SW480 (cell line): ENCODE measurements around the gene CDC14A.

ENCODE experiments used
- DNase-seq: peaks from one replicate; pipeline ENCODE4 v3.0.0-alpha.2; 2016; ENCODE audit warnings: low spot score

The CDC14A gene

DNA sequence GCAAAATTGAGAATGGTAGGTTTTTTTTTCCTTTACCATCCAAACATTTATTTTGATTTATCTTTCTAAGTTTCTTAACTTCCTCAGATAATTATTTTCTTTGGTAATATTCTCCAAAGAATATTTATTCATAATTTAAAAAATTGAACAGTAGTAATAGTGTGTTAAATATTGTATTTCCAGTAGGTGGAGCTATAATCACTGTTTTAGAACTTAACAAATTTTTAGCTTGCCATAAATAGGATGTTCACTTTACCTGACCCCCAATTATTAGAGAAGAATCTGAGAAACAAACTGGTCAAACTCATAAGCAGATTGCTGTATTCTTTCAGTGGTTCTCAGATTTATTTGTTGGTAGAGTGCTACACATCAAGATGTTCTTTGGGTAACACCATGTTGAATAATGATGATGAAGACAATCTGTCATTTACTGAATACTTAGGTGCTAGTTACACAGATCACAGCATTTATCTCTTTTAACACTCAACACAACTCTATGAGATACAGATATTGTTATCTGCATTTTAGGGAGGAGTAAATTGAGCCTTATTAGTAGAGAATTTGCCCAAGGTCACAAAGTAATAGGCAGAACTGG lies 103.3 kb downstream of the CDC14A start:
- no peak for DNase-seq

DNA sequence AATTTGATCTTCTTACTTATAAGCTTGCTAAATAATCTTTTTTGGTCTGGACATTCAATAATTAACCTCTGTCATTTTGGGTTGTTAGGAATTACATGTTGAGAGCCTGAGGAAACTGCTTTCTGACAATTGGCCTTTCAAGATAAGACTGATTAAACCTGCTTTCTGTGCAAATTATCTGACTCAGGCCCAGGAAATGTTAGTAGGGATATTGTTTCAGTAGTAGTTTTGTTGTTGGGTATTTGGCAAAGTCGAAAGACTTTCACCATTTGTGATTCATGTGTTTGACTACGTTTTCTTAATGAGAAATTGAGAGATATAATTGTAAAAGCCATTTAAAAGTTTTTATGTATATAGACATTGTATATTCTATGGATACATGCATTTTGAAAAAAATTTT lies 104.6 kb downstream of the CDC14A start:
- DNase-seq, result no peak

DNA sequence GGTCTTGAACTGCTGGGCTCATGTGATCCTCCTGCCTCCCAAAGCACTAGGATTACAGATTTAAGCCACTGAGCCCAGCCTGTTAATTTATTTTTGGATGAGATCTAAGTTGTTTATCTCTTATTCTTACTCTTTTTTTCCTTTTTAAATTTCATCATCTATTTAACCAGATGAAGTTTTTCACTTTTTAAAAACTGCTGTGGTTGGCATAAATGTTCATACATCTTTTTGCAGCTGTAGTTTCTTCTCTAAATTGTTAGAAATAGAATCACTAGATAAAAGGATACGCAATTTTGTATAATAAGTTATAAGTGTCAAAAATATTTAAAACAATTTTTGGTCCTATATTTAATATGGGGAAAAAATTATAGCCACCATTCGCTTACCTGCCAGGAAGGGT lies 105.4 kb downstream of the CDC14A start:
- DNase-seq, result no peak

DNA sequence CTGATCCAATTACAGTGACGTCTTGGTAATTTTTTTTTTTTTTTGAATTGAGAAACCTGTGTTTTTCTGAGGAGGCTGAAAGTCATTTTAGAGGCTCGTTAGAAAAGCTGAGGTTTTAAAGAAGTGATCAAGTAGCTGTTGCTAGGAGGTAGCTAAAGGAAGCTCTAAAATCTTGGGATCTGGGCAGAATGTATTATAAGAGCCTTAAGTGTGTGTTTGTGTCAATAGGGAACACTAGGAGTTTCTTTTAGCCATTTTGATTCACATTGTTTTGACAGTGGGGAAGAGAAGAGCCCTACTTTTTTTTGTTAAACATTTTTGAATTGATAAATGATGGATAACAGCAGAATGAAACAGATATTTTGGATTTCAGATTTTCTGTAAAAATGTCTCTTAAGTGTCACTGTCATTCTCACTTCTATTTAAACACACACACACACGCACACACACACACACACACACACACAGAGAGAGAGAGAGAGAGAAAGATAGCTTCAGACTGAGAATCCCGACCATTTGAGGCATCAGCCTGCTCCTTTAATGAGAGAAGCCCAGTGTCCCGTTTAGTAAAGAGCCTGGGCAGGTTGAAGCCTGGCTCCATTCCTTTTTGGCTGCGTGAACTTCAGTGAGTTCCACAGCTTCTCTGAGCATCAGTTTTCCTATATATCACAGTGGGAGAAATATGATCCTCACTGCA lies 106.5 kb downstream of the CDC14A start:
- DNase-seq, result no peak

DNA sequence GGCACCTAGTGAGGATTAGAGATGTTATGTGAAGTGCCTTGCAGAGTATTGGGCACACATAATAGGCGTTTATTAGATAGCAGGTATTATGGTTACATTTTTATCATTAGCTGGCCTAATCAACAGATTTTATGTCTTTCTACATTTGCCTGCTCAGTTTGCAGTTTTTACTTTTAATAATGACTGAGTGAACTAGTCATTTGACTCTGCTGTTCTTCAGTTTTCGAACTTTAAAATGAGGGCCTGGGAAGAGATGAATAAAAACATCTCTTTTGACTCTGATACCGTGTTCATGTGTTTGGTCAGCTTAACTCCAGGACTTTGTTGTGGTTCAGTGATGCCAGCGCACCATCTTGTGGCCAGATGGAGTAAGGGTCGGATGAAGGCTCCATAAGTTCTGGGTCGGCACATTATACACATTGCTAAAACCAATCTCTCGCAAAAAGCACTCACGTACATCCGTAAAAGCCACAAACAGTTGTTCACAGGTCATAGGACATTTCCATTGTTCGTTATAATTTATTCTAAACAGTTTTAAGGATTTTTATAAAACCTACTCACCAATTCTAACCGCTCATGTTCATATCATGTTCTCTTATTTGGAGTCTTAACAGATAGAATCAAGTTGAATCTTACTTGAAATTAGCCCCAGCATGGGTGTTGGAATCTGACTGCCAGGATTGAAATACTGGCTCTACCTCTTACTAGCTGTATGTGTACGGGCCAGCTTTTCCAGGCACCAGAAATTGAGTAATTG lies 107.2 kb downstream of the CDC14A start:
- peak; percentile 70 for DNase-seq

DNA sequence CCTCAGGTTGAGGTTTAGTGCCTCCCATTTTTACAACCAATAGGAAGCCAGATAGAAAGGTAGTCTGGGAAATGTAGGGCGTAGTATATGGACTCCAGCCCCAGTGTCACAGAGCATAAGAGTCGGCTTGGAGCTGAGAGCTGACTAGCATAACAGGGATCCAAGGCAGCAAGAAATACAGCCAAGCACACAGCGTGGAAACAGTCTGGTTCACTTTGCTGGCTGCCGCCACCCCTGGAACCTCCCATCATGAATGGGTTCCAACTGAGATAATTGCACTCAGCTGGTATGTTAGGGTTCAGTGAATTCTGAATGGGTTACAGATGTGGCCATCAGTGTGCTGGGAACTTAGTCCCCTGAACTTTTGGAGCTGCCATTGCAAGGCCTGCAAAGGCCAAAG lies 108.9 kb downstream of the CDC14A start:
- no peak for DNase-seq

DNA sequence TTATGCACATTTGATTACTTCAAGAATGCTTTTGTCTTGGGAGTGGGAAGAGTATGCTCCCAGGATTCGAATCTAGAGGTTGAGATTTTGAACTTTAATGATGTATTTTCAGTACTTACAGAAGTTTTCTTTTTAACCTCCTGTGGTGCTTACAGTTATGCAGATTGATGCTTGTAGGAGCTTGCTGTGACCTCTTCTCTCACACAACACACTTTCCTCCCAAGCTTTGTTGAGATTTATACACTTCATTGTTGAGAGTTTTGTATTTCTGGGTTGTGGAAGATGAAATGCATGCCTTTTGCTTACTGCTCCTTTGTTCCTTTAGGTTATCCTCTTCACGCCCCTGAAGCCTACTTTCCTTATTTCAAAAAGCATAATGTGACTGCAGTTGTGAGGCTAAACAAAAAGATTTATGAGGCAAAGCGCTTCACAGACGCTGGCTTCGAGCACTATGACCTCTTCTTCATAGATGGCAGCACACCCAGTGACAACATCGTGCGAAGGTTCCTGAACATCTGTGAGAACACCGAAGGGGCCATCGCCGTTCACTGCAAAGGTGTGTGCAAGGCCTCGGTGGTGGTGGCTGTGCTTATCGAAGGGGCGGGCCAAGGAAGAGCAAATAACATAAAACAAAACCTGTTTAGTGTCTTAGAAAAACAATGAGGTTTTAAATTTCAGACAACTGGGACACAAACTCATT lies 110.2 kb downstream of the CDC14A start:
- no peak for DNase-seq

DNA sequence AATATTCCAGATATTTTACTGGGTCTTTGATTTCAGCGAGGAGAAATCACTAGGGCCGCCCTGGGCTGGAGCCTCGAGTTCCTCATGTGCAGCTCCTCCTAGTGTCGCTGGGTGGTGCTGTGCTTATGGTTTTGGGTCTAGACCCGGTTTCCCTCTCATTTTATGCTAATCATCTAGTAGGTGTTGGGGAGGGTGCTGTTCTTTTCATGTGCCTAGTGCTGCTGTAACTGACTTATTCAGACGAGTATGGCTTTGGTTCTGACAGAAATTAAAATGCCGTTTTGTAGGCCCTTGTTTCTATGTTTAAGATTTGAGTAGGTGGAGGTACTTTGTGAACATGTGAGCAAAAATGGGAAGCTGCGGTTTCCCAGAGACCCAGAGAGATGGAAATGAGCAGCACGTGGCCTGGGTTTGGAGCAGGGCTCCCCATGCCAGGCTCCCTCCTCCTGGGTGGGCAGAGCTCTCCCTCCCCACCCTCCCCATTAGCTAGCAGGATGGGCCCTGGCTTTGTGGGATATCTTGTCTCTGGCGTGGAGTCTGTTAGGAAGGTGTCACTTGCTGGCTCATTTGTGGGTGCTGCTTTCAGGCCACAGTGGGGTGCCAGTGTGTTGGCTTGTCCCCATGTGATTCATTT lies 111.6 kb downstream of the CDC14A start:
- peak; percentile 29 for DNase-seq

DNA sequence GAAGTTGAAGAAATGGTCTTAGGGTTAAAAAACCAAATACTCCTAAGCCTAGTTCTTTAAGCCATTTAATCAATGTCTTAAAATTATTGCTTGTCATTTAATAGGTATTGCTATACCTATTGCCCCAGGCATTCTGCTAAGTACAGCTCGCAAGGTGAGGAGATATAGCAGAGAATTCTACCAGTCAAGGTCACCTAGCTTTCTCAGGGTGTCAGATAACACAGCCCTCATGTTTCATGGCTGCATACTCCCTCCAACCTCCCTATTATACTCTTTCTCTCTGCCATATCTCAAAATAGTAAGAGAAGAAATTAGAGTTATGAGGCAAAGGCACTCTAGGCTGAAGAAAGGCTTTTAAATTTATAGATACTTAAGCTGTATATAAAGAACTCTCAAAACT lies 117.3 kb downstream of the CDC14A start:
- no peak for DNase-seq

DNA sequence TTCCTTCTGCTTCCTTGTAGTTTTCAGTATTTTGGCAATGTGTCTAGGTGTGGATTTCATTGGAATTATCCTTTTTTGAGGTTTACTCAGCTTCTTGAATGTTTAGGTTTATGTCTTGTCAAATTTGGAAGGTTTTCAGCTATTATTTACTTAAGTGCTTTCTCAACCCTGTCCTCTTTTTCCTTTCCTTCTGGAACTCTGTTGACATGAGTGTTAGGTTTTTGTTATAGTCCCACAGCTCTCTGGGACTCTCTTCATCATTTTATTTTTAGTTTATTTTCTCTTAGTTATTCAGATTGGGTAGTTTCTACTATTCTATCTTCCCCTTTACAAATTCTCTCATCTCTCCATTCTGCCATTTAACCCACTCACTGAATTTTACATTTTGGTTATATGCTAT lies 122.5 kb downstream of the CDC14A start:
- DNase-seq, result no peak

DNA sequence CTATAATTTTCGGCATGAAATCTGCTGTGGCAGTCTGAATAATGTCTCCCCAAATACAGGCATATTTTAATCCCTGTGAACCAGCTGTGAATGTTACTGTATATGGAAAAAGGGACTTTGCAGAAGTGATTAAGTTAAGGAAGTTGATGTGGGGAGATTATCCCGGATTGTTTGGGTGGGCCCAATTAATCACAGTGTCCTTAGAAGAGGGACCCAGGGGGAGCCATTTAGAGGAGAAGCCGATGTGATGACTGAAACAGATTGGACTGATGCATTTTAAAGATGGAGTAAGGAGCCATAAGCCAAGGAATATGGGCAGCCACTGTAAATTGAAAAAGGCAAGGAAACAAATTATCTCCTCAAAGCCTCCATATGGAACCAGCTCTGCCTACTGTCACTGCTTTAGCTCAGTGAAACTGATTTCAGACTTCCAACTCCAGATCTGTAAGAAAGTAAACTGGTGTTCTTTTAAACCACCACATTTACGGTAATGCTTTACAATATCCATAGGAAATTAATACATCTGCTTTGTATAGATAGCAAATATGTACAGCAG lies 124.5 kb downstream of the CDC14A start:
- no peak for DNase-seq

DNA sequence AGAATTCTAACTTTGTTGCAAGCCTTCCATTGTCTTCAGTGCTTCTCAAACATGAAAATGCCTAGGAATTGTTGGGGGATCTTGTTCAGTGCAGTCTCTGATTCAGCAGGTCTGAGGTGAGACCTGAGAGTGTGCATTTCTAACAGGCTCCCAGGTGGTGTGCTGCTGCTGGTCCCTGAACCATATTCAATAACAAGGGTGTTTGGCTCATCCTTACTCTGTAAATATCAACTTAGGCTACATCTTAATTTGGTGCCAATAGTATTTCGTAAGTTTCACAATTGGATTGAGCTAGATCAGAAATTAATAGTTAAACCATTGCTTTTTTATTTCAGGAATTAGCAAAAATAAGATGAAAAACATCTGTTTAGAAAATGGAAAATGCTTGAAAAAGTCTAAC lies 126.5 kb downstream of the CDC14A start:
- no peak for DNase-seq

DNA sequence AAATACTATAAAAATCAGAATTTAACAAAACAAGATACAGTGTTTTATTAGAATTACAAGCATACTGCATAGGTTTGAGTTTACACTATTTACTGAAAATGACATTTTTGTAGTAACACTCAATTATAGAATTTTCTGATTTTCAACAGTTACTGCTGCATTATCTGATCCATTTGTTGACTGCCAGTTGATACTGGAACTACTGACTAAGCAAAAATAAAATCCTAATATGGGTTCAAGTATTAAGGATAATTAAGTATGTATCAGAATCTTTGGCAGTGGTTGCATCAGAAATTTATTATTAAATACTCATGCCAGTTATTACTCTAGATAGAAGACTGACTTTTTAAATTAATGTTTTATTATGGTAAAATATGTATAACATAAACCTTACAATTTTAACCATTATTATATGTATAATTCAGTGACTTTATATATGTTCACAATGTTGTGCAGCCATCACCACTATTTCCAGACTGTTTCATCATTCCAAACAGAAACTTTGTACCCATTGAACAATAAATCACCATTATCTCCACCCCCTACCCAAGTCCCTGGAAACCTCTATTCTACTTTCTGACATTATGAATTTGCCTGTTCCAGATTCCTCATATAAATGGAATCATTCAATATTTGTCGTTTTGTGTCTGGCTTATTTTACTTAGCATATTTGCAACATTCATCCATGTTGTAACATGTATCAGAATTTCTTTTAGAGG lies 127.5 kb downstream of the CDC14A start:
- no peak for DNase-seq

DNA sequence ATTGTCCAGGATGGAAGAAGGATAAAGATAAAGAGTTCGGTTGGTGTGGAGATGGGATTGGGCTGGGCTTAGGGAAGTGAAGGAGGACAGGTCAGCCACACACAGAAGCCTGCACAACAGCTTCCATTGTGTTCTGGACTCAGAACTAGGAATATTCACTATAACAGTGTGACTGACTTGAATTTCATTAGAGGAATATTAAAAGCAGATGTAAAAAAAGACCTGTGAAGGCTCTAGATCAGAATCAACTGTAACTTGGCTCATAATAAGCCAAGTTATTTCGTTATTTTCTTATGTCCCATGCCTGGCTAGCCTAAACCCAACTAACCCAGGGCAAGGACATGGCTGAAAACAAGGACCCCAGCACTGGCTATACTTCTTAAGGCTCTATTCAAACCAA lies 129.0 kb downstream of the CDC14A start:
- no peak for DNase-seq

DNA sequence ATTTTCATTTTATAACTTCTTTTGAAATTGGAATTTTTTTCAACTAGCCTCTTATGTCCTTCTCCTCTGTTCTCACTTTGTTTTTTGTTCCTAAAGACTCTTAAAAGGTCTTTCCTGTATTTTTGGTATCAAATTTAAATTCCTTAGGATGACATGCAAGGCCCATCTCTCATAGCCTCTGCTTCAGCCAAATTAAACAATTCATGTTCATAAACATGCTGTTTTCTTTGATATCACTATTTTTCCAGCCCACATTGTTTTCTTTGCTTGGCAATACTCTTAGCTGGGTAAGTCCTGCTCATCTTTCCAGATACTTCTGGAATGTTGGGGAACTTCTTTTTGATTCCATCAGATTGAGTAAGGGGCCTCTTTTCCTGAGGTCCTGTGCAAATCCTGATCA lies 129.9 kb downstream of the CDC14A start:
- DNase-seq, result no peak

DNA sequence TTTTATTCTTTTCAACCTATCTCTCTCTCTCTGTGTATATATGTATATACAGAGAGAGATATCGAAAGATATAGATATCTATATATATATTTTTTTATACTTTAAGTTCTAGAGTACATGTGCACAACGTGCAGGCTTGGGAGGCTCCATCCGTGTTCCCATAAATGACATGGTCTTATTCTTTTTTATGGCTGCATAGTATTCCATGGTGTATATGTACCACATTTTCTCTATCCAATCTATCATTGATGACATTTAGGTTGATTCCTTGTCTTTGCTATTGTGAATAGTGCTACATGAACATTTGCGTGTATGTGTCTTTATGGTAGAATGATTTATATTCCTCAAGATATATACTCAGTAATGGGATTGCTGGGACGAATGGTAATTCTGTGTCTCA lies 130.4 kb downstream of the CDC14A start:
- DNase-seq, result no peak

DNA sequence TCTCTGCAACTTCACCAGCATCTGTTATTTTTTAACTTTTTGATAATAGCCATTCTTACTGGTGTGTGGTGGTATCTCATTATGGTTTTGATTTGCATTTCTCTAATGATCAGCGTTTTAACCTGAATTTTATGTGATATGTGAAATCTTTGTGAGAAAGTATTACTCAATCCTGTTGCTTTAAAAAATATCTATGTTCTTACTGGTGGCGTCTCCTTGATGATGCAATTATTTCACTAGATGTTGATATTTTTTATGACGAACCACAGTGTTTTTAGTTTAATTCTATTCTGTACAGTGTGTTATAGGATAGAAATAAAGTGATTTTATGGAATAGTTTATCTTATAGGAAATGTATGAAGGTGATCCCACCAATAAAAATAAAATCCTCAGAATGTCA lies 130.9 kb downstream of the CDC14A start:
- DNase-seq, result no peak

DNA sequence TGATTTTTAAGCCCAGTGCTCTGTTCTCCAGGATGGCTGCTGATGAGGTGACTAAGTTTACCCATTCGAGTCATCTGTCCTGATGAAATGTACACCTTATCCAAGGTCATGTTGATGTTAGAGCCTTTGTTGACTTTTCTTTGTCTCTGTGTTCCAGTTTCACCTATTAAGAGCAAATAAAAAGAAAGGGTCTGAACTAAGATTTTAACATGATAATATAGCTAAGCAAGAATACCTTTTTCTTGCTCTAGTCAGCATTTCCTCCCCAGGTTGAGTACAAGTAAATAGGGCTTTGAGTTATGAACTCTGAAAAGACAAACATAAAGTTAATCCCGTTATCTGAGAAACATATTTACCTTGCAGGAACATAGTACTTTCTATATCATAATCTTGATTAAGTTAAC lies 133.6 kb downstream of the CDC14A start:
- no peak for DNase-seq

DNA sequence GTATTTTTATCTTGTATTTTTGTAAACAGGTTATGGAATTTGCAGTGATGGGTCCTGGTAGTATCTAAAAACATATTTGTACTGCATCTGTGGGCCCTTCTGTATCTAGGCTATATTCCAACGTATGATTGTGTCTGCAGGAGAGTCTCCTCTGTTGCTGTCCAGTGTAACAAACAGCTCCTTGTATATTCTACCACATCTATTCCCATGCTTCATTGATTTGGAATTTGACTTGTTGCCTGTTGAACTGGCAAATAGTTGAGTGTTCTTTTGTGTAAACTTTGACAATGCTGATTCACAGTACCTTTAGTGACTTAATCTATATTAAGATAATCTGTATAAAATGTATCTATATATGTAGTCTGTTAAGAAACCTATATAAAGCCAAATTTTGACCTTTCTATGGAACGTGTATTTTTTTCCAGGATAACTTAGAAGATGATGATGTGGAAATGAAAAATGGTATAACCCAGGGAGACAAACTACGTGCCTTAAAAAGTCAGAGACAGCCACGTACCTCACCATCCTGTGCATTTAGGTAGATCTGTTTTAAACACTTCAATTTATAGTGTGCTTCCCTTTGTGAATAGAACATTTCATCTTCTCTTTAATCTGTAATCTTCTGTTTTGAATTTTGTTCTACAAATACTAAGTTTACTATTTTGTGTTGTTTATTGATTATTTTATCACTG lies 142.2 kb downstream of the CDC14A start:
- DNase-seq, result no peak

DNA sequence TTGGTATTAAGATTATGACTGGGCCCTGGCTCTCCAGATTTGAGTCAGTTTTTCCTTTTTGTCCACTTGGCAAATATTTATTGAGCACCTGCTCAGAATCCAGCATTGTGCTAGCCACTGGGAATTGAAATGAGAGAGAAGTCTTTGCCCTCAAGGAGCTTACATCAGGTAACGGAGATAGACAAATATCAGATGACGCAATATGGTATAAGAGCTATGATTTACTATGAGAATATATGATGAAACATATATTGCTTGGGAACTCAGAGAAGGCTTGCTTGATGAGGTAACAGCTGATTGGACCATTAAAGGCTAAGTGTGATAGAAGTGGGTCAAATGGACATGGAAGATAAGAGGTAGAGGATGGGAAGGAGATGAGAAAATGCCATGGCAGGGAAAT lies 144.6 kb downstream of the CDC14A start:
- DNase-seq, result no peak

DNA sequence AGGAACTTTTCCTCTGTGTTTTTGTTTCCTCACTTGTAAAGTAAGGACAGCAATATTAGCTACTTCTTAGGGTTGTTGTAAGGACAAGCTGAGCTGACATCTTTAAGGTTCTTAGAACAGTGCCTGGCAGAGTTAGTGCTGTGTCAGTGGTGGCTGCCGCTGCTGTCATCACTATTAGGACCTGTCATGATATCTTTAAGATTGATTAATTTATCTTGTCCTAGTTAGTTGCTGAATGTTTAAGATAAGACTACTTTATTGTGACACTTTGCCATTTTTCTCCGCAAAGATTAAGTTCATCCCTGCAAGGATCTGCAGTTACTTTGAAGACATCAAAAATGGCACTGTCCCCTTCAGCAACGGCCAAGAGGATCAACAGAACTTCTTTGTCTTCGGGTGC lies 145.5 kb downstream of the CDC14A start:
- DNase-seq, result no peak
